GM12864 (cell line): ENCODE results near the gene RASSF8.

Experiments used
- DNase-seq: peaks from one replicate; pipeline ENCODE4 v3.0.0-alpha.2; 2011; ENCODE audit warnings: low read depth
- H3K4me3 ChIP-seq: 2 replicates; pipeline ENCODE4 v1.5.1; 2011; ENCODE audit warnings: mild to moderate bottlenecking, low read depth, low read length, control low read depth
- CTCF ChIP-seq: IDR thresholded peaks from 2 replicates; pipeline ENCODE4 v1.5.1; 2011; ENCODE audit warnings: low read depth, mild to moderate bottlenecking, moderate library complexity, low read length, control low read depth, inconsistent platforms; ENCODE audit errors: missing control alignments

The RASSF8 gene

GRCh38 chr12:25997201-25997963 is 38.9 kb downstream of the RASSF8 start:
- no peak for DNase-seq
- no peak for TF ChIP-seq CTCF
- no peak overlapping the region for H3K4me3 ChIP-seq

- DNase-seq = no peak
- H3K4me3 ChIP-seq = no peak overlapping the region
- TF ChIP-seq CTCF = no peak
Measured at GRCh38 chr12:26000898-26001297, 42.4 kb downstream of the RASSF8 start.

- no peak for DNase-seq
- no peak for TF ChIP-seq CTCF
- H3K4me3 ChIP-seq = no peak overlapping the region
Measured at GRCh38 chr12:26001530-26001929, 43.0 kb downstream of the RASSF8 start.

GRCh38 chr12:26003065-26003464 is 44.6 kb downstream of the RASSF8 start:
- H3K4me3 ChIP-seq = no peak overlapping the region
- no peak for DNase-seq
- TF ChIP-seq CTCF = no peak

- DNase-seq = no peak
Measured at GRCh38 chr12:26007566-26007965, 49.1 kb downstream of the RASSF8 start.

GRCh38 chr12:26009593-26009992 is 51.1 kb downstream of the RASSF8 start:
- no peak for TF ChIP-seq CTCF
- DNase-seq = no peak
- H3K4me3 ChIP-seq = no peak overlapping the region

More at GRCh38 chr12:26007566-26007965, 49.1 kb downstream of the RASSF8 start:
- TF ChIP-seq CTCF = no peak
- no peak overlapping the region for H3K4me3 ChIP-seq

GRCh38 chr12:26010293-26010821 is 51.9 kb downstream of the RASSF8 start:
- TF ChIP-seq CTCF = no peak
- DNase-seq = no peak

More at GRCh38 chr12:26010293-26010821, 51.9 kb downstream of the RASSF8 start:
- no peak overlapping the region for H3K4me3 ChIP-seq
